Hepatocyte (in vitro differentiated cells): ENCODE data around the gene CATSPERD. TPM values are rescaled to one million over a fixed set of nuclear protein-coding genes. Genes with fewer than 3 reads are reported as not detected.

Source experiments
- DNase-seq: peaks from one replicate; pipeline ENCODE4 v3.0.0-alpha.2; 2016; ENCODE audit warnings: low spot score
- H2AFZ ChIP-seq: fragments of 200-600 bp; sonication (generic); 2 replicates; pipeline ENCODE4 v1.6.0; 2016; ENCODE audit warnings: antibody characterized with exemption, mild to moderate bottlenecking
- H3K27ac ChIP-seq: fragments of 200-600 bp; sonication (generic); 2 replicates; pipeline ENCODE4 v1.5.1; 2016; ENCODE audit warnings: mild to moderate bottlenecking
- H3K27me3 ChIP-seq: fragments of 200-600 bp; sonication (generic); 2 replicates; pipeline ENCODE4 v1.6.1; 2016
- H3K36me3 ChIP-seq: fragments of 200-600 bp; sonication (generic); replicated peaks from 2 replicates; pipeline ENCODE4 v1.5.1; 2016; ENCODE audit warnings: low read depth; ENCODE audit not compliant: insufficient read depth
- H3K4me1 ChIP-seq: fragments of 200-600 bp; sonication (generic); 2 replicates; pipeline ENCODE4 v1.5.1; 2016; ENCODE audit warnings: mild to moderate bottlenecking, moderate library complexity; ENCODE audit not compliant: insufficient read depth
- H3K4me2 ChIP-seq: fragments of 200-600 bp; sonication (generic); 2 replicates; pipeline ENCODE4 v1.6.0; 2016
- H3K4me3 ChIP-seq: fragments of 200-600 bp; sonication (generic); 2 replicates; pipeline ENCODE4 v1.5.1; 2016; ENCODE audit warnings: mild to moderate bottlenecking
- H3K79me2 ChIP-seq: fragments of 200-600 bp; sonication (generic); 2 replicates; pipeline ENCODE4 v1.6.0; 2017; ENCODE audit warnings: mild to moderate bottlenecking
- H3K9me2 ChIP-seq: fragments of 200-600 bp; sonication (generic); replicated peaks from 2 replicates; pipeline ENCODE4 v1.6.0; 2017; ENCODE audit warnings: mild to moderate bottlenecking; ENCODE audit not compliant: insufficient read depth
- H3K9me3 ChIP-seq: fragments of 200-600 bp; sonication (generic); 2 replicates; pipeline ENCODE4 v1.5.1; 2016; ENCODE audit warnings: low read depth, mild to moderate bottlenecking
- H4K20me1 ChIP-seq: fragments of 200-600 bp; sonication (generic); 2 replicates; pipeline ENCODE4 v1.6.0; 2016; ENCODE audit warnings: mild to moderate bottlenecking; ENCODE audit not compliant: insufficient read depth, poor library complexity, severe bottlenecking
- CTCF ChIP-seq: fragments of 200-600 bp; sonication (generic); IDR thresholded peaks from 2 replicates; pipeline ENCODE4 v1.5.1; 2016; ENCODE audit warnings: antibody characterized with exemption, mild to moderate bottlenecking; ENCODE audit not compliant: poor library complexity
- EZH2 ChIP-seq: fragments of 200-600 bp; sonication (generic); IDR thresholded peaks from 2 replicates; pipeline ENCODE4 v1.6.1; 2016; ENCODE audit warnings: antibody characterized with exemption, mild to moderate bottlenecking, borderline replicate concordance
- EZH2phosphoT487 ChIP-seq: fragments of 200-600 bp; sonication (generic); IDR thresholded peaks from one replicate; pipeline ENCODE4 v1.6.1; 2018; ENCODE audit warnings: antibody characterized with exemption, mild to moderate bottlenecking, low read depth, moderate library complexity; ENCODE audit not compliant: unreplicated experiment, severe bottlenecking
- WGBS: methylation state at CpG from one replicate; pipeline ENCODE4 v1.1.6; 2016; ENCODE audit warnings: low lambda C conversion rate; ENCODE audit errors: missing lambda C conversion rate; 5-methylcytosine and 5-hydroxymethylcytosine counted together
- polyA plus RNA-seq: library from polyadenylated mRNA; unstranded; fragments of >200 nt; fragmentation: Nextera tagmentation; extraction: Ambion mirVana; gene quantifications from 2 replicates; pipeline ENCODE4 v1.2.1, GENCODE V29; 2016
- total RNA-seq: library from RNA; depleted of rRNA; stranded (reverse); fragments of >200 nt; gene quantifications from 2 replicates; pipeline ENCODE4 v1.2.3, GENCODE V29; 2014

CATSPERD gene
- total and polyA plus RNA-seq, 2 experiments from 2014 or later = not detected

GRCh38 chr19:5706876-5707573 lies 13.4 kb upstream of the CATSPERD start:
- H3K4me1 ChIP-seq = no peaks in the 10 kb centered on the region
- H3K27ac ChIP-seq = no peak overlapping the region
- no peak overlapping the region for H3K4me2 ChIP-seq
- no peaks in the 10 kb centered on the region for H3K36me3 ChIP-seq
- no peaks in the 10 kb centered on the region for H4K20me1 ChIP-seq
- H3K4me3 ChIP-seq = no peak overlapping the region
- H3K9me3 ChIP-seq = no peaks in the 10 kb centered on the region
- H3K27me3 ChIP-seq = no peaks in the 10 kb centered on the region
- DNase-seq = no peak
- TF ChIP-seq CTCF (no peak), EZH2phosphoT487 (no peak), EZH2 (no peak)
- 98% methylated on average over 34 of the region's 35 CpGs for WGBS
- no peaks in the 10 kb centered on the region for H3K79me2 ChIP-seq
- no peak overlapping the region for H2AFZ ChIP-seq
- no peaks in the 10 kb centered on the region for H3K9me2 ChIP-seq

- no peaks in the 10 kb centered on the region for H3K4me1 ChIP-seq
- H3K4me2 ChIP-seq = no peak overlapping the region
- H3K27me3 ChIP-seq = no peaks in the 10 kb centered on the region
- H3K9me2 ChIP-seq = no peaks in the 10 kb centered on the region
- no peaks in the 10 kb centered on the region for H3K79me2 ChIP-seq
- no peak for DNase-seq
- H4K20me1 ChIP-seq = no peaks in the 10 kb centered on the region
- H3K4me3 ChIP-seq = no peak overlapping the region
- H2AFZ ChIP-seq = no peak overlapping the region
- 92% methylated on average over 28 of the region's 37 CpGs for WGBS
- no peaks in the 10 kb centered on the region for H3K9me3 ChIP-seq
- TF ChIP-seq CTCF = no peak
- TF ChIP-seq EZH2phosphoT487 = no peak
- TF ChIP-seq EZH2 = no peak
- no peaks in the 10 kb centered on the region for H3K36me3 ChIP-seq
- no peak overlapping the region for H3K27ac ChIP-seq
Measured at GRCh38 chr19:5707576-5708575, 12.6 kb upstream of the CATSPERD start.

GRCh38 chr19:5711025-5711424 lies 9.4 kb upstream of the CATSPERD start:
- Histone ChIP-seq H3K4me1 (no peaks in the 10 kb centered on the region), H3K27me3 (no peaks in the 10 kb centered on the region), H3K9me3 (no peaks in the 10 kb centered on the region), H3K4me3 (no peak overlapping the region), H3K27ac (no peak overlapping the region), H3K79me2 (peaks cover 20% of the 10 kb centered on the region), H3K4me2 (no peak overlapping the region), H3K9me2 (no peaks in the 10 kb centered on the region), H3K36me3 (no peaks in the 10 kb centered on the region), H4K20me1 (no peaks in the 10 kb centered on the region), H2AFZ (no peak overlapping the region)
- no peak for TF ChIP-seq EZH2phosphoT487
- TF ChIP-seq EZH2 = no peak
- TF ChIP-seq CTCF = no peak
- WGBS = over 99% methylated on average over 8 of the region's 8 CpGs
- no peak for DNase-seq
